ENCODE data around the gene AHCY. TPM values are rescaled to one million over a fixed set of nuclear protein-coding genes. Genes with fewer than 3 reads are reported as not detected.

The AHCY gene
- total RNA-seq, 1 experiment from 2014 or later = 350 TPM

GRCh38 chr20:34299556-34300255 lies 3.4 kb downstream of the AHCY start:
- no peak overlapping the region for H3K4me2 ChIP-seq (ENCODE audit: low read length)
- peak overlapping the region; percentile 10; the same call in 1 of the 2 replicates for H3K27ac ChIP-seq (ENCODE audit: low read depth, low read length)
- H3K27me3 ChIP-seq (ENCODE audit: insufficient read depth, low read length) = no peaks in the 10 kb centered on the region
- H3K36me3 ChIP-seq (ENCODE audit: control insufficient read depth in 1 of 2, insufficient read depth in 2 of 2, low read length in 2 of 2) = peaks cover 7 to 38% of the 10 kb centered on the region in 2 experiments; a peak in 2 of 4 replicates
- ChIA-PET CTCF (interaction anchor here (1.3 kb wide), 2 partner anchors 109 to 223 kb away, joined by 3 to 5 read pairs; no protein-coding TSS in a partner anchor), POLR2A (interaction anchor here (1.1 kb wide), 1 partner anchor 12 kb away, joined by 3 read pairs; no protein-coding TSS in a partner anchor), RAD21 (ENCODE audit: low non-redundant PET in 1 of 2, low total read pairs in 2 of 2, uncharacterized antibody in 2 of 2, unreplicated experiment in 2 of 2) (no interaction called here)
- H3K4me1 ChIP-seq (ENCODE audit: control insufficient read depth in 1 of 2, insufficient read depth in 2 of 2, low read length in 2 of 2) = peaks cover 13 to 40% of the 10 kb centered on the region in 2 experiments
- H3K79me2 ChIP-seq (ENCODE audit: insufficient read depth, low read length) = peaks cover 79% of the 10 kb centered on the region
- no peaks in the 10 kb centered on the region for H3K9me3 ChIP-seq (ENCODE audit: control insufficient read depth in 1 of 2, insufficient read depth in 1 of 2, low read depth in 1 of 2, low read length in 2 of 2)
- TF ChIP-seq RAD21 (IDR thresholded peaks at IDR 0.05; ENCODE audit: low read depth) (no peak), POLR2A (IDR thresholded peaks at IDR 0.05; ENCODE audit: borderline replicate concordance, extremely low read depth, insufficient read depth, insufficient read length) (no peak), ZFX (IDR thresholded peaks at IDR 0.05) (no peak), CEBPB (IDR thresholded peaks at IDR 0.05; ENCODE audit: low read depth) (no peak), CTCF (IDR thresholded peaks at IDR 0.05 in 2 of 3, conservative IDR thresholded peaks at IDR 0.05 in 1 of 3; ENCODE audit: borderline replicate concordance in 1 of 3, insufficient read depth in 1 of 3, low read depth in 2 of 3, low read length in 2 of 3) (no peak), POLR2AphosphoS5 (IDR thresholded peaks at IDR 0.05; ENCODE audit: low read depth, low read length) (no peak), JUND (IDR thresholded peaks at IDR 0.05) (no peak), ELF1 (IDR thresholded peaks at IDR 0.05; ENCODE audit: borderline replicate concordance, low read depth) (no peak)
- DNase-seq (ENCODE audit: low read depth, low spot score) (no peak), ATAC-seq (no peak)
- H3K9ac ChIP-seq (ENCODE audit: low read length) = no peak overlapping the region
- peaks cover 12% of the 10 kb centered on the region; the same call in 1 of the 2 replicates for H4K20me1 ChIP-seq (ENCODE audit: insufficient read depth)
- intact Hi-C loops (cut with micrococcal nuclease) = no loop called here
- H3K4me3 ChIP-seq (replicated peaks in 1 of 2; ENCODE audit: low read depth in 1 of 2, low read length in 2 of 2) = no peak overlapping the region
- H3K9me2 ChIP-seq (ENCODE audit: insufficient read depth) = no peaks in the 10 kb centered on the region
- no TSS peak for BruUV-seq (replicated peaks)
- no peak overlapping the region for H2AFZ ChIP-seq (ENCODE audit: low read depth, low read length, poor library complexity, severe bottlenecking)

Measured in HCT116 (cell line).